ENCODE measurements around the gene NFE2. TPM values are rescaled to one million over a fixed set of nuclear protein-coding genes. Genes with fewer than 3 reads are reported as not detected.

Gene NFE2
- total RNA-seq, 1 experiment from 2014 or later: 2.4 TPM

DNA sequence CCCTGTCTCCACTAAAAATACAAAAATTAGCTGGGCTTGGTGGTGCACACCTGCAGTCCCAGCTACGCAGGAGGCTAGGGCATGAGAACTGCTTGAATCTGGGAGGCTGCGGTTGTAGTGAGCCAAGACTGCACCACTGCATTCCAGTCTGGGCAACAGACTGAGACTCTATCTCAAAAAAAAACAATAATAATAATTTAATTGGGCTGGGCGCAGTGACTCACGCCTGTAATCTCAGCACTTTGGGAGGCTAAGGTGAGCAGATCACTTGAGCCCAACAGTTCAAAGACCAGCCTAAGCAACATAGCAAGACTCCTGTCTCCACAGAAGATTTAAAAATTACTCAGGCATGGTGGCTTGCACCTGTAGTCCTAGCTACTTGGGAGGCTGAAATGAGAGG, 47.6 kb downstream of the NFE2 start:
- no peaks in the 10 kb centered on the region for H3K27me3 Mint-ChIP-seq (ENCODE audit: low read depth)
- no peak overlapping the region for H3K27ac Mint-ChIP-seq
- DNase-seq (ENCODE audit: low spot score): no peak
- no peak for ATAC-seq
- POLR2A ChIA-PET: interaction anchor here (0.7 to 4.6 kb wide), 3 partner anchors 27 to 147 kb away, joined by 3 to 19 read pairs (median 9); partner anchors contain the start of genes CBX5 and HNRNPA1
- TF ChIP-seq, protein P1, sequence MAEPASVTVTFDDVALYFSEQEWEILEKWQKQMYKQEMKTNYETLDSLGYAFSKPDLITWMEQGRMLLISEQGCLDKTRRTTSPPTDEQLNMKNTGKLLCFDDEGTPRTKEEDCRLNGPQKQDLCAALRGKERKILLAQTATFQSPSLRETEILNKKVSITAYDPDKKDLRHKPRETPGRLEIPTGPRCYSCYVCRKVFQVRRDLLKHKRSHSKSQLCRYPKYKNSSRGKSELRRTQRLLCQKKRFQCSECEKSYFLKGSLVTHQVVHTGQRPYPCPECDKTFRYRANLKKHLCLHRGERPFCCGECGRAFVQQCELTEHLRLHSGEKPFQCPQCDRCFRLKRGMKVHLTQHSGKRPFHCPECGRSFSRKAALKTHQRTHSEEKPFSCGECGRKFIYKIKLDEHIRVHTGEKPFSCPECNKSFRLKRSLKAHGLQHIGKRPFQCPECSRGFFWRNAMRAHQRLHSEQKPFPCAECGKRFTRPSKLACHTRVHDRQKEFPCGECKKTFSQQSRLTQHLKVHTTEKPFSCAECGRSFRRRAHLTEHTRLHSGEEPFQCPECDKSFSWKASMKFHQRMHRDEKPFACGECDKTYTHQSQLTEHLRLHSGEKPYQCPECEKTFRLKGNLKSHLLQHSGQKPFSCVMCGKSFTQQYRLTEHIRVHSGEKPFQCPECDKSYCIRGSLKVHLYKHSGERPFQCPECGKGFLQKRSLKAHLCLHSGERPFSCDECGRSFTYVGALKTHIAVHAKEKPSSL (CRISPR knock-in tag; conservative IDR thresholded peaks at IDR 0.05): no peak
- TF ChIP-seq ZNF317 (CRISPR knock-in tag; IDR thresholded peaks at IDR 0.05; ENCODE audit: borderline replicate concordance, low read depth): no peak
- TF ChIP-seq, protein P2, sequence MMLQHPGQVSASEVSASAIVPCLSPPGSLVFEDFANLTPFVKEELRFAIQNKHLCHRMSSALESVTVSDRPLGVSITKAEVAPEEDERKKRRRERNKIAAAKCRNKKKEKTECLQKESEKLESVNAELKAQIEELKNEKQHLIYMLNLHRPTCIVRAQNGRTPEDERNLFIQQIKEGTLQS (CRISPR knock-in tag; conservative IDR thresholded peaks at IDR 0.05): no peak
- no peak for TF ChIP-seq ZNF423 (CRISPR knock-in tag; IDR thresholded peaks at IDR 0.05)
- no peak for TF ChIP-seq CBFB (CRISPR knock-in tag; IDR thresholded peaks at IDR 0.05; ENCODE audit: low read depth)
- no peak for TF ChIP-seq ATF1 (CRISPR knock-in tag; IDR thresholded peaks at IDR 0.05)
- no peak for TF ChIP-seq ZNF281 (CRISPR knock-in tag; IDR thresholded peaks at IDR 0.05)
- TF ChIP-seq ZNF416 (CRISPR knock-in tag; IDR thresholded peaks at IDR 0.05): no peak
- no peak for TF ChIP-seq PREB (CRISPR knock-in tag; IDR thresholded peaks at IDR 0.05; ENCODE audit: borderline replicate concordance)
- TF ChIP-seq ZNF671 (CRISPR knock-in tag; IDR thresholded peaks at IDR 0.05): no peak
- no peak for TF ChIP-seq TCF7 (CRISPR knock-in tag; IDR thresholded peaks at IDR 0.05; ENCODE audit: low read depth)
- no peak for TF ChIP-seq TEAD1 (CRISPR knock-in tag; IDR thresholded peaks at IDR 0.05)
- TF ChIP-seq MAX (CRISPR knock-in tag; IDR thresholded peaks at IDR 0.05): no peak
- no peak for TF ChIP-seq GABPB1 (CRISPR knock-in tag; IDR thresholded peaks at IDR 0.05)
- no peak for TF ChIP-seq CDX4 (CRISPR knock-in tag; IDR thresholded peaks at IDR 0.05; ENCODE audit: borderline replicate concordance)
- CTCF ChIA-PET: interaction anchor here (0.8 to 3.4 kb wide), 10 partner anchors 9 to 117 kb away, joined by 4 to 25 read pairs (median 6); partner anchors contain the start of genes CBX5, COPZ1 and HNRNPA1
- no peaks in the 10 kb centered on the region for H3K9me3 Mint-ChIP-seq
- H3K4me3 Mint-ChIP-seq: no peak overlapping the region
- H3K36me3 Mint-ChIP-seq: peaks cover 68% of the 10 kb centered on the region
- H3K4me1 Mint-ChIP-seq: peaks cover 14% of the 10 kb centered on the region

DNA sequence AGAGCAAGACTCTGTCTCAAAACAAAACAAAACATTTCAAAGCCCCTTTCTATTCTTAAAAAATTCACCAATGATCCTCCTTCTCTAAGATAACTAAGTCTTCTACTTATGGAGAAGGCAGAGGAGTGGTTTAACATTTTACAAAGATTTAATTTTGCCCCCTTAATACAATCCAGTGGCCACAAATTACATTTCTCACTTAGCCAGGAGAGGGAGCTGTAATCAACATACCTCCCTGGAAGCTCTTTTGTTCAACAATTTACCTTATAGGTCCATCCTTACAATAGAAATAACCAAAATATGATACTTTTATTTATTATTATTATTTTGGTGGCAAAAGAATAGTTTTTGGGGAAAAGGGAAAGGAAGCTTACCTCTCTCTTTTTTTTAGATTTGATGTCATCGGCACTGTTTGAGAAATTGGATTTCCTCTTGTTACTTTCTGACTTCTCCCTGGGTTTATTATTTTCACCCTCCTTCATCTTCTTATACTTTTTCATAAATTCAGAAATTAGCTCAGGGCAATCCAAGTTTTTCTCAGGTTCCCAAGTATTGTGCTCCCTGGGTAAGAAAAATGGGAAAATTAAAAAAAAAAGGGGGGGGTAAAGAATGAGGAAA, 49.0 kb downstream of the NFE2 start:
- no peaks in the 10 kb centered on the region; the same call in 1 of the 2 replicates for H3K4me1 Mint-ChIP-seq
- no peaks in the 10 kb centered on the region for H3K9me3 Mint-ChIP-seq
- no peak overlapping the region for H3K4me3 Mint-ChIP-seq
- POLR2A ChIA-PET: interaction anchor here (0.6 to 1.0 kb wide), 7 partner anchors 11 to 500 kb away, joined by 3 to 13 read pairs (median 3); partner anchors contain the start of genes CBX5, CISTR and HNRNPA1
- ATAC-seq (peak; percentile 72; the same call in 1 of the 2 replicates), DNase-seq (ENCODE audit: low spot score) (no peak)
- no peaks in the 10 kb centered on the region for H3K27me3 Mint-ChIP-seq (ENCODE audit: low read depth)
- TF ChIP-seq ESRRA (CRISPR knock-in tag; IDR thresholded peaks at IDR 0.05; ENCODE audit: borderline replicate concordance) (no peak), FOXP1 (CRISPR knock-in tag; IDR thresholded peaks at IDR 0.05; ENCODE audit: borderline replicate concordance) (no peak), FOXJ3 (CRISPR knock-in tag; IDR thresholded peaks at IDR 0.05; ENCODE audit: borderline replicate concordance) (no peak), ZNF121 (CRISPR knock-in tag; IDR thresholded peaks at IDR 0.05) (no peak)
- no peak overlapping the region for H3K27ac Mint-ChIP-seq
- peaks cover 65% of the 10 kb centered on the region for H3K36me3 Mint-ChIP-seq
- CTCF ChIA-PET: interaction anchor here (0.5 to 3.4 kb wide), 38 partner anchors 8 to 1608 kb away, joined by 3 to 25 read pairs (median 5); partner anchors contain the start of genes CBX5, COPZ1, HNRNPA1 and ZNF385A
